NCI-H2227 (cell line): Measurements from ENCODE around the gene NR6A1.

ENCODE experiments used
- DNase-seq: peaks from one replicate; lab custom pipeline; 2025; ENCODE audit not compliant: unreplicated experiment; lab: John Stamatoyannopoulos, UW

NR6A1 gene

DNA sequence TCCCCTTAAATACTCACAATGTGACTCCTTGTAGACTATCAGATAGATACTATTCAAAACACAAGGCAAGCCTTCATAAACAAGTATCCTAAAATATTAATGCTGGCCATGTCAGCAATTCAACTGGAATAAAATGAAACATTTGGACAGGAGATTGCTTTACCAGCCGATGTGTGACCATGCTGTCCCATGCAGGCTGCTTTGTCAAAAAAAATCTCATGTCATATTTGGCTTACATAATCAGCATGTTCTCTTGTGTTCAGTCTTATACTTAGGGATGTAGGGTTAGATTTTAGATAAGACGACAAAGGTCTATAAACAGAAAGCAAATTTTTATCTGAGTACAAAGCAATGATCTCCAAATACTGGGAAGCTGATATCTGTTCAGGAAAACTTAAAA, 108.5 kb downstream of the NR6A1 start:
- no peak for DNase-seq

- DNase-seq: peak; percentile 36
Observed at GRCh38 chr9:124661271-124661670, 109.8 kb downstream of the NR6A1 start.

GRCh38 chr9:124660341-124660801, 110.7 kb downstream of the NR6A1 start:
- peak; percentile 38 for DNase-seq

GRCh38 chr9:124659099-124659659, 111.9 kb downstream of the NR6A1 start:
- peak; percentile 56 for DNase-seq

GRCh38 chr9:124658165-124659017, 112.7 kb downstream of the NR6A1 start:
- peak; percentile 86 for DNase-seq

- no peak for DNase-seq
Observed at GRCh38 chr9:124657516-124657915, 113.6 kb downstream of the NR6A1 start.

DNA sequence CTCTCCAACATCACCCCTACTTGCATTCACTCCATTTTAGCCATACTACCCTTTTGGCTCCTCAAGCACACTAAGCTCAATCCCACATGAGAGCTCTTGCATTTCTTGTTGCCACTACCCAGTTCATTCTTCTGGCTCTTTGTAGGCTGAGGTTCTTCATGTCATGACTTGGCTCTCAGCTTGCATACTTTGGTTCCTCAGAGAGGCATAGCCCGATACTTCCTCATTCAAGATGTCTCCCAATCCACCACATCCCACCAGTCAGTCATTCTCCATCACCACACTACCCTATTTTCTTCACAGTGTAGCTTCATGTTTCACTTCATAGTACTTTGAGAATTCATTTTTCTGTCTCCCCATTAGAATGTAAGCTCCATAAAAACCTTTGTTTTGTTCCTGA, 116.7 kb downstream of the NR6A1 start:
- no peak for DNase-seq

GRCh38 chr9:124652615-124653393, 118.3 kb downstream of the NR6A1 start:
- peak; percentile 15 for DNase-seq

- no peak for DNase-seq
Observed at GRCh38 chr9:124652203-124652602, 118.9 kb downstream of the NR6A1 start.

- DNase-seq: no peak
Observed at GRCh38 chr9:124645274-124645673, 125.8 kb downstream of the NR6A1 start.

DNA sequence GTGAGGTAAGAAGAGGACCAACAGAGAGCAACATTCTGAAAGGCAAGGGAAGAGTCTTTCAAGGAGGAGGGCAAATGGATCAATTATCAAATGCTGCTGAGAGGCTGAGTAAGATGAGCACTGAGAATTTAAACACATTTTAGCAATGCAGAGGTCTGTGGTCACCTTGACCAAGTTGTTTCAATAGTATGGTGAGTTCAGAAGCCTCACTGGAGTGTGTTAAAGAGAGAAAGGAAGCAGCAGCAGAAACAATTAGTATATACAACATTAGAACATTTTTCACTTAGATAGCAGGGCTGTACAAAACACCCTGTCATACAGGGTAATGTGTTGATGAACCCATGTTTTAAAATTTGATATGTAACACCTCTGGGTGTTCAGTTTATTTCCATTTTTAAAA, 131.5 kb downstream of the NR6A1 start:
- DNase-seq: no peak

DNA sequence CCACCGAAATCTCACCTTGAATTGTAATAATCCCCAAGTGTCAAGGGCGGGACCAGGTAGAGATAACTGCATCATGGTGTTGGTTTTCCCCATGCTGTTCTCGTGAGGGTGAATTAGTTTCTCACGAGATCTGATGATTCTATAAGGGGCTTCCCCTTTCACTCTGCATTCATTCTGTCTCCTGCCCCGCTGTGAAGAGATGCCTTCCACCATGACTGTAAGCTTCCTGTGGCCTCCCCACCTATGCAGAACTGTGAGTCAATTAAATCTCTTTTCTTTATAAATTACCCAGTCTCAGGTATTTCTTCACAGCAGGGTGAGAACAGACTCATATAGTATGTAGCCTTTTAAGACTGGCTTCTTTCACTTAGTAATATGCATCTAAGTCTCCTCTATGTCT, 135.8 kb downstream of the NR6A1 start:
- DNase-seq: no peak

GRCh38 chr9:124632077-124632621, 139.0 kb downstream of the NR6A1 start:
- no peak for DNase-seq

- no peak for DNase-seq
Observed at GRCh38 chr9:124631326-124631725, 139.8 kb downstream of the NR6A1 start.

- DNase-seq: no peak
Observed at GRCh38 chr9:124629600-124629999, 141.5 kb downstream of the NR6A1 start.

DNA sequence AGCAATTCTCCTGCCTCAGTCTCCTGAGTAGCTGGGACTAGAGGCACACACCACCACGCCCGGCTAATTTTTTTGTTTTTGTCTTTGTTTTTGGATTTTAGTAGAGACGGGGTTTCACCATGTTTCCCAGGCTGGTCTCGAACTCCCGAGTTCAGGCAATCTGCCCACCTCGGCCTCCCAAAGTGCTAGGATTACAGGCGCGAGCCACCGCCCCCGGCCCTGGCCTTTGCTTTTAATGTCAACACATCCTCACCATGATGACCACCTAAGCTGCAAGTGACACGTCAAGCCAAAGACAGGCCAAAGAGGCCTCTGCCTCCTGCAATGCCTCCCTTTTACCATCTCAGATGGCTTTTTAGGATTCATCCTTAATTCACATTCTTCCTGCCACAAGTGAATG, 142.4 kb downstream of the NR6A1 start:
- DNase-seq: no peak

GRCh38 chr9:124626276-124626675, 144.8 kb downstream of the NR6A1 start:
- no peak for DNase-seq

DNA sequence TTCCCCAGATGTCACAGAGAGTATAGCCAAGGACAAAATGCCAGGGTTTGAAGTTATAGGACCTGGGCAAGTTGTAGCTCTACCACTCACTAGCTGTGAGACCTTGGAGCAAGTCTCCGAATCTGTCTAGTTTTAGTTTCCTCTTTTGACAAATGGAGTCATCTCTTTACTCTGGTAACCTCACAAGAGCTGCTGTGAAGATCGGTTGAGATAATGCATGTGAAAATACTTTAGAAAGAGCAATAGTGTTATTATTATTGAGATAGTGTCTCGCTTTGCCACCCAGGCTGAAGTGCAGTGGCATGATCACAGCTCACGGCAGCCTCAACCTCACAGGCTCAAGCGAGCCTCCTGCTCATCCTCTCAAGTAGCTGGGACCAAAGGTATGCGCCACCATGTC, 146.0 kb downstream of the NR6A1 start:
- DNase-seq: no peak

- DNase-seq: no peak
Observed at GRCh38 chr9:124624735-124624992, 146.4 kb downstream of the NR6A1 start.

DNA sequence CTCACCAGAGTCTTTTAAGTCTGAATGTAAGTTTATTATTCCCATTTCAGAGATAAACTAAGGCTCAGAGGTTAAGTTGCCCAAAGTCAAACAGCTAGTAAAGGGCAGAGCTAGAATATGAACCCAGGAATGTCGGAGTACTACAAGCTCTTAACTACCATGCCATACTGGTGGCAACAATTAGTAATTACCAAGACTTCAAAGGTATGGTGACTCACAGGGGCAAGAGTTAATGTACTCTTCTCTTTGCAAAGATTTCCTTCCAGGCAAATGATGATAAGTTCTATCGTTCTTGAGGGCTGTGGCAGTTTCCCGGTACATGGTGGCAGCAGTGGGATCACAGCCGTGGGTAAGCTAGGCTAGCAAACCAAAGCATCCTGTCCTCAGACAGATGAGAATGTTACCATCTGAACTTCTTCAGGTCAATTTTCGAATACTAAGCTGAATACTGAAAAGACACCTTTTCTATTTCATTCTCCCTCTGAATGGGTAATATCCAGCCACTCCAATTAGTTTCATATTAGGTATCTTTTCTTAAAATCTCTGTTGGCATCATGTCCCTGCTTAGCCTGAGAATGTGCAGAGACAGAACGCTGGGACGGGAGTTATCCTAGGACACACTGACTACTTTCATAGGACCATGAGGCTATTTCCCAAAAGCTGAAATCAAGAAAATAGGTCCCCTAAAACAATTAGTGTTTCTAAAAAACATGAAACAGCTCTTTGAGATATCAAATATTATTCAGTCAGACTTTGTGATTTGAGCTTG, 147.0 kb downstream of the NR6A1 start:
- DNase-seq: no peak

GRCh38 chr9:124622882-124623281, 148.2 kb downstream of the NR6A1 start:
- DNase-seq: no peak
